Large intestine (tissue), 3 donors: Measurements from ENCODE around the gene PSMG4. TPM values are rescaled to one million over a fixed set of nuclear protein-coding genes. Genes with fewer than 3 reads are reported as not detected.
A peak's percentile ranks its signal among the peaks of the same experiment; 100 is the strongest.

ENCODE experiments used
- DNase-seq, 2 donors: peaks; one replicate each; pipeline versions ENCODE4 v3.0.0 to v3.0.0-alpha.2; 2013
- H3K27ac ChIP-seq: one replicate; pipeline ENCODE4 v1.5.1; 2013; ENCODE audit warnings: low read length
- H3K27me3 ChIP-seq: 2 replicates; pipeline ENCODE4 v1.6.1; 2013; ENCODE audit warnings: low read length; ENCODE audit not compliant: control insufficient read depth, insufficient read depth
- H3K36me3 ChIP-seq: 2 replicates; pipeline ENCODE4 v1.6.1; 2013; ENCODE audit warnings: low read length; ENCODE audit not compliant: control insufficient read depth, insufficient read depth
- H3K4me1 ChIP-seq: one replicate; pipeline ENCODE4 v1.6.1; 2013; ENCODE audit warnings: low read length; ENCODE audit not compliant: control insufficient read depth, insufficient read depth
- H3K4me3 ChIP-seq: one replicate; pipeline ENCODE4 v1.5.1; 2013; ENCODE audit warnings: low read length
- H3K9me3 ChIP-seq: one replicate; pipeline ENCODE4 v1.6.1; 2013; ENCODE audit warnings: mild to moderate bottlenecking, low read depth, low read length, moderate library complexity; ENCODE audit not compliant: control insufficient read depth
- WGBS: methylation state at CpG from one replicate; pipeline ENCODE4 v1.1.5; 2013; ENCODE audit warnings: low lambda C conversion rate; ENCODE audit not compliant: insufficient coverage; 5-methylcytosine and 5-hydroxymethylcytosine counted together
- polyA plus RNA-seq: library from polyadenylated mRNA; unstranded; fragments of 120-200 nt; gene quantifications from one replicate; pipeline ENCODE4 v1.2.1, GENCODE V29; 2013

The PSMG4 gene
- polyA plus RNA-seq, 1 donor = 25.2 TPM

DNA sequence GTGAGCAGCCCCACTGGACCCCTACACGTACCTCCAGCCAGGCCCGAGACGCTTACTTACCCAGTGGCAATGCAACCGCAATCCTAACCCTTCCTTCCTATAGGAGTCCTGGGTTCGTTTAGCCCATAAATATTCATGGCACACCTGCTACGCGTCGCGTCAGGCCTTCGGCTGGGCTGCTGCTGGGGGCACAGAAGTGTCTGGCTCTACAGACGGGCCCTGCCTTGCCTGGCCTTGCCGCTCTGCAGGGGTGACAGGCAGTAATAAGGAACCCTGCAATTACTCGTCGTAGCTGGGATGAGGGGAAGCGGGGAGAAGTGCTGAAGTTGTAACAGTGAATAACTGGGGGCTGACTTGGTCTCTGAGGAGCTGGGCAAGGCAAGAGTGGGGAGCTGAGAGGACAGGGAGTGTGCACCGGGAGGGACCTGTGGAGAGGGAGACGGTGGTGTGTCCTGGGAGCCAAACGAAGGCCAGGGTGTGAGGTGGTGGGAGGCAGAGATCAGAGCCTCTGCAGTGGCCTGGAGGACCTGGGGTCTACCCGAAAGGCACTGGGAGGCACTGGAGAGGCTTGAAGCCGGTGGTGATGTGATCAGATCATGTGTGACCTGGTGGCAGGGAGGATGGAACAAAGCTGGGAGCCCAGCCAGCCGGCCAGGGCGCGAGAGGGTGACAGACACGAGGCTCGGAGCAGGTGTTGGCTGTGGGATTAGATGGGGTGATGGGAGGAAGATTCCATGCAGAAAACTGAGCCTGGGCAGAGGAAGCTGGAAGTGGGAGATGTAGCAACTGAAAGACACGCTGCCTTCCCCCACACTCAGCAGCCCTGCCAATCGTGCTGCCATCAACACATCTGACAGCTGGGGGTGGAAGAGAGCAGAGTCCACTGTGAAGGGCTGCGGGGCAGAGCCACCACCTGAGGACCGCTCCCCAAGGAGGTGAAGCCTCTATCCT is 36.4 kb downstream of the PSMG4 start:
- 20% methylated on average over 1 of the region's 29 CpGs for WGBS
- Histone ChIP-seq H3K4me1 (peaks cover 5% of the 10 kb centered on the region), H3K36me3 (peaks cover 51% of the 10 kb centered on the region), H3K9me3 (no peaks in the 10 kb centered on the region), H3K27ac (no peak overlapping the region), H3K4me3 (no peak overlapping the region), H3K27me3 (no peaks in the 10 kb centered on the region)
- peak; percentile 66 to 73 for DNase-seq

DNA sequence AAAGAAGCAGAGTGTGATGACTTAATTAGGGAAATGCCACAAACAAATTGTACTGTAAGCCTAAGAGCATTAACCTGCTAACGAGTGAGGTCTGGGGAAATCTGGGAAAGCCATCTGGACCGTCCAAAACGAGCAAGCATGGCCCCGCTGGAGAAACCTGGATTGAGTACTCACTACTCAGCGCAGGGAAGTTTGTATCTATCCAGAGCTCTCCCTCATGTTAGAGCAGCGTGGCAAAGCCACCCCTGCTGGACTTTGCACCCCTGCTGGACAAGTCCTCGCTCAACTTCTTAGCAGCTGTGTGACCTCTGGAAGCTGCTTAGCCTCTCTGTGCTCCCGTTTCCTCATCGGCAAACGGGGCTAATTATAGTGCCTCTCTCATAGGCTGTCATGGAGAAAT is 37.3 kb downstream of the PSMG4 start:
- Histone ChIP-seq H3K9me3 (no peaks in the 10 kb centered on the region), H3K27me3 (no peaks in the 10 kb centered on the region), H3K36me3 (peaks cover 44% of the 10 kb centered on the region), H3K4me3 (no peak overlapping the region), H3K27ac (no peak overlapping the region), H3K4me1 (peaks cover 5% of the 10 kb centered on the region)
- DNase-seq = no peak
- no CpG with 5 or more reads among the region's 10 CpGs for WGBS

DNA sequence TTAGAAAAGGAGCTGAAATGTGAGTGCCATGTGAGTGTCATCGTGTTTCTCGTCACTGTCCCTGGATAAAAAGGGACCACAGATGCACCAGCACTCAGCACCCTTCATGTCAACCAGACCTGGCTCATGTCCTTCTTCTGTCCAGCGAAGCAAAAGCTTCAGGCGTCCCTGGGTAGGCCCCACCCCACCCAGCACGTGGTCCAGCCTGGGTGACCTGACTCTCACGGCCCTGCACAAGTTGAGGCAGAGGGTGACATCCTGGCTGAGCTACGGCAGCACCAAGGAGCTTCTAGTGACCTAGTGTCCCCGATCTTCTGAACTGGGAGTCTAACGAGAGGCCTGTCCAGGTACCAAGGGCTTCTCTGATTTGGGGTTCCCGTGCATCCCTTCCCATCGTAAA is 37.8 kb downstream of the PSMG4 start:
- no peak for DNase-seq
- H3K9me3 ChIP-seq = no peaks in the 10 kb centered on the region
- H3K36me3 ChIP-seq = peaks cover 40% of the 10 kb centered on the region
- H3K4me3 ChIP-seq = no peak overlapping the region
- H3K27me3 ChIP-seq = no peaks in the 10 kb centered on the region
- no peak overlapping the region for H3K27ac ChIP-seq
- peaks cover 5% of the 10 kb centered on the region for H3K4me1 ChIP-seq
- no CpG with 5 or more reads among the region's 11 CpGs for WGBS

DNA sequence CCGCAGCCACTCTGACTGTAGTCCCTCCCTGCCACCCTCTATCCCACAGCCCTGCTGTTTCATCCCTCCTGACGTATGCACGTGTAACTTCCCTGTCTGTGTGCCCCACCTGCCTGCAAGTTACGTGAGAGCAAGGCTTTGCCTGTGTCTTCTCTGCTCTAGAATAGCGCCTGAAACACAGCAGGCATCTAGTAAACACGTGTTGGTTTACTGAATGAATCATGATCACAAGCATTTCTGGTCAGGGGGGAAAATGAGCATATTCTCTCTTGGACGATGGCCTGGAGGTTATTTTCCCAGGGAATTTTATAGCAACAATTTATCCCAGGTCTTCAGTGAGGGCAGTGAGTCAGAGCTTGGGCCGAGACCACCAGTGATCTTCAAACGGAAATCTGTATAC is 38.3 kb downstream of the PSMG4 start:
- WGBS = no CpG with 5 or more reads among the region's 9 CpGs
- H3K9me3 ChIP-seq = no peaks in the 10 kb centered on the region
- H3K36me3 ChIP-seq = peaks cover 38% of the 10 kb centered on the region
- H3K4me1 ChIP-seq = peaks cover 5% of the 10 kb centered on the region
- no peaks in the 10 kb centered on the region for H3K27me3 ChIP-seq
- no peak overlapping the region for H3K27ac ChIP-seq
- no peak overlapping the region for H3K4me3 ChIP-seq
- DNase-seq = no peak

DNA sequence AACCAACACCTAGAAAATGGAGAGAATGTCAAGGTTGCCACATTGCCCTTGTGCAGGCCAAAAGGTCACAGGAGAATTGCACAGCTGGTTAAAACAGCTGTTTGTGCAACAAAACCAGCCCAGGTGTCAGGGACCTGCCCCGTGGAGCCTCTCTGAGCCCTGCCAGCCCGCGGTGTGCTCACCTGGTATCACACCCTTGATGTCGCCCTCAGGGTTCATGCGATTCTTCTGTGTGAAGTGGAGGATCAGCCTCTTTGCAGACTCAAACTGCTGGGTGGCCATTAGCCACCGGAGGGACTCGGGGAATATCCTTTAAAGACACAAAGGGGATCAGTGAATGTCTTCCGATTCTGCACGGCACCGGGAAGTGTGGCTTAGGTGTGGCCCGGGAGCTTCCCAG is 39.2 kb downstream of the PSMG4 start:
- Histone ChIP-seq H3K4me3 (no peak overlapping the region), H3K27me3 (no peaks in the 10 kb centered on the region), H3K9me3 (no peaks in the 10 kb centered on the region), H3K4me1 (peaks cover 5% of the 10 kb centered on the region), H3K27ac (no peak overlapping the region), H3K36me3 (peaks cover 31% of the 10 kb centered on the region)
- no peak for DNase-seq
- no CpG with 5 or more reads among the region's 11 CpGs for WGBS

DNA sequence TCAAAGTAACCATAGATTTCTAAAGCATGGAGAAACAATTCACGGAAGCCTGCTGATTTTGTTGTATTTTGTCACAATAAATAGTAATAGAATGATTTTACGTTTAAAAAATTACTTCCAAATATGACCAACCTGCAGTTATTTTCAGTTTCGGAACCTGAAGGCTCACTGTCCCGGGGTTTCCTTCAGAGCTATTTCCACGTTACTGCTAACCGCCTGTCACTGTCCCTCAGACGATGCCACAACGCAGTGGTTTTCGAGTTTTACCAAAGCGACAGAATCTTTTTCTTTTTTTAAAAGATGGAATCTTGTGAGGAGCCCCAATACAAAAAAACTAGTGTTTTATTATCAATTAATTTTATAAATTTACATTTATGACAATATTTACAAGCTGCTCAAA is 40.5 kb downstream of the PSMG4 start:
- 100% methylated on average over 3 of the region's 10 CpGs for WGBS
- Histone ChIP-seq H3K36me3 (peaks cover 26% of the 10 kb centered on the region), H3K4me3 (no peak overlapping the region), H3K27me3 (no peaks in the 10 kb centered on the region), H3K4me1 (peaks cover 5% of the 10 kb centered on the region), H3K27ac (no peak overlapping the region), H3K9me3 (no peaks in the 10 kb centered on the region)
- DNase-seq = no peak

DNA sequence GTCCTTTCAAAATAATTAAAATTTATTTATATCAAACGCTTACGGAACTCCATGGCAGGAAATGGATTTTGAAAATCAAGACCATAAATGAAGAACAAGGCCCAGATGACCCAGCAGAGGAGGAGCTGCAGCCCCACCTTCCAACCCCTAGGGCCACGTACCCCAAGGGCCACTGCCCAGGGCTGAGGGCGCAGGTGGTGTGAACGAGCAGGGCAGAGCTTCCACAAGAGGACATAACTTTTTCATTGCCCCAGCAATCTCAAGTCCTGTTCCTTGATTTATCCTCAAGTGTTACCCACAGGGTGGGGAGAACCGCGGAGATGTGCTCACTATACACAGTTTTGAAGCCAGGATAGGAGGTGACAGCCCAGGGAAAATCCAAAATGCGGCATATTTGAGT is 42.8 kb downstream of the PSMG4 start:
- Histone ChIP-seq H3K36me3 (peaks cover 23% of the 10 kb centered on the region), H3K4me1 (no peaks in the 10 kb centered on the region), H3K9me3 (no peaks in the 10 kb centered on the region), H3K27me3 (no peaks in the 10 kb centered on the region), H3K4me3 (no peak overlapping the region), H3K27ac (no peak overlapping the region)
- WGBS = 100% methylated on average over 2 of the region's 8 CpGs
- DNase-seq = no peak

DNA sequence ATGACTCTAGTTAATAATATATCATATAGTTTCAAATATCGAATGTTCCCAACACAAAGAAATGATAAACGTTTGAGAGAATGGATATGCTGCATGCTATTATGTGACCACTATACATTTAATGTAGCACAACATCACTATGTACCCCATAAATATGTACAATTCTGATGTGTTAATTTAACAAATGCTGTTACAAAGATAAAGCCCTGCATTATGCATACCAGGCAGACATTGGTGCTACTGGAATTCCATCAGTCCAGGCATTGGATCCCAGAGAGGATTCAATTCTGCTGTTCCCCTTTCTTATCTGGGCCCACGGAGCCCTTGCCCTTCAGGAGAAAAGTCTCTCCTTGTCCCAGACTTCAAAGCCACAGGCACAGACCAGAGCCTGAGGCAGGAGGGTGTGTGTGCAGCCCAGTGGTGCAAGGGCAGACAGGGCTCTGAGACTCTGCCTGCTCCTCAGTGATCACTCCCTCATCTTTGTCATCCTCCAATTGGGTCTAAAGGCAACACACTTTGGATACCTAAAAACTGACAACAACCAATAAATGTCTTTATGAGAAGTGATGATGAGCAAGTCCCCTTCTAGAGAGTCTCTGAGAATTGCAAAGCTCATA is 45.2 kb downstream of the PSMG4 start:
- no peaks in the 10 kb centered on the region for H3K9me3 ChIP-seq
- H3K4me3 ChIP-seq = no peak overlapping the region
- DNase-seq = no peak
- WGBS = 80% methylated on average over 1 of the region's 3 CpGs
- H3K4me1 ChIP-seq = no peaks in the 10 kb centered on the region
- H3K36me3 ChIP-seq = peaks cover 17% of the 10 kb centered on the region
- H3K27me3 ChIP-seq = no peaks in the 10 kb centered on the region
- H3K27ac ChIP-seq = no peak overlapping the region

DNA sequence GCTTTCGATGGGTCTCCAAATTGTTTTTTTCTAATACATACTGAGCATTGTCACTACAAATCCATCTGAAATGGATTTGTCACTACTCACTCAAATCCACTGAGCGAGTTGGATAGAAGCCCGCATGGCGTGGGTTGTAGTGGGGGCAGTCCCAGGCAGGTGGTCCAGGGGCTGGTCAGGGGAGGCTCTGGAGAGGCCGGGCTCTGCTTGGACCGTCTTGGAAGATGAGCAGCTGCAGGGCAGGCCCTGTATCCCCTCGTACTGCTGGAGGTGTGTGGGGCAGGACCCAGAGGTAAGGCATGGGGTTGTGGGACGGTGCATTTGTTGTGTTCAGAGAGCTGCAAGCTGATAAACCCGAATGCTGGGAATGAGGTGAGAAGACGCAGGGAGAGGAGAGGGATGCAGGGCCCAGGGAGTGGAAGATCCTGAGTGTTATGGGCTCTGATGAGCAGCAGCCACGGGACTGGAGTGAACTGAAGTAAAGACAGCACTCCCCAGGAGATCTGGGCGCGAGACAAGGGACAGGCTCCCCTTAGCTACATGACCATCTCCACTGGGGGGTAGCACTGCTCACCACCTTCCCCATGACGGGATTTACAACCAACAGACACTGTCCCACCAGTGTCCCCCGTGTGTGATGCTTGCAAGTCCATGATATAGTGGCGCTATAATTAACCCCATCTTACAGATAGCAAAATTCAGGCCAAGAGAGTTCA is 45.9 kb downstream of the PSMG4 start:
- Histone ChIP-seq H3K36me3 (peaks cover 17% of the 10 kb centered on the region), H3K27ac (no peak overlapping the region), H3K27me3 (no peaks in the 10 kb centered on the region), H3K4me3 (no peak overlapping the region), H3K9me3 (no peaks in the 10 kb centered on the region), H3K4me1 (no peaks in the 10 kb centered on the region)
- WGBS = 80% methylated on average over 1 of the region's 16 CpGs
- DNase-seq = no peak

DNA sequence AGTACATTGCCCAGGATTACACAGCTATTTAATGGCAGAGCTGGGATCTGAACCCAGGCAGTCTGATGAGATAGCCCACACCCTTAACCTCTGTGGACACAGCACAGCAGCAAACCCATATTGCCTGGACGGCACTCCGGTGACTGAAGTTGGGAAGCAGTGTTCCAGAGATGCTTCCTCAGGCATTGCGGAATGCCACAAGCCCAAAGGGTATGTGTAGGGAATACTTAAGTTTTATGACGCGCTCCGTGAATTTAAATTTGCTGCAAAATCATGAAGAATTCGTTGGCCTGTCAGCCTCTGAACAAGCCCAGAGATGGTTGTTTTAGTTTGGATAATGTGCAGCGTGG is 46.4 kb downstream of the PSMG4 start:
- Histone ChIP-seq H3K27ac (no peak overlapping the region), H3K4me1 (no peaks in the 10 kb centered on the region), H3K9me3 (no peaks in the 10 kb centered on the region), H3K4me3 (no peak overlapping the region), H3K36me3 (peaks cover 17% of the 10 kb centered on the region), H3K27me3 (no peaks in the 10 kb centered on the region)
- no peak for DNase-seq
- WGBS = 80% methylated on average over 1 of the region's 8 CpGs
